H9 (cell line): ENCODE results near the gene PAIP2. TPM values are rescaled to one million over a fixed set of nuclear protein-coding genes. Genes with fewer than 3 reads are reported as not detected.

Source experiments
- DNase-seq: peaks from one replicate; pipeline ENCODE4 v3.0.0-alpha.2; 2017
- H2AFZ ChIP-seq: one replicate; pipeline ENCODE4 v1.6.1; 2013; ENCODE audit warnings: mild to moderate bottlenecking, low read length, control low read depth, moderate library complexity
- H2AK5ac ChIP-seq: 2 replicates; pipeline ENCODE4 v1.6.1; 2013; ENCODE audit warnings: low read length, control low read depth, mixed read lengths; ENCODE audit not compliant: insufficient read length
- H2BK120ac ChIP-seq: one replicate; pipeline ENCODE4 v1.6.1; 2013; ENCODE audit warnings: low read depth, mild to moderate bottlenecking, low read length, control low read depth, inconsistent platforms; ENCODE audit not compliant: poor library complexity, severe bottlenecking
- H2BK12ac ChIP-seq: 2 replicates; pipeline ENCODE4 v1.6.1; 2013; ENCODE audit warnings: low read length, control low read depth, mixed read lengths, low read depth; ENCODE audit not compliant: insufficient read length
- H2BK15ac ChIP-seq: 2 replicates; pipeline ENCODE4 v1.6.1; 2013; ENCODE audit warnings: low read depth, low read length, control low read depth
- H2BK20ac ChIP-seq: one replicate; pipeline ENCODE4 v1.6.1; 2013; ENCODE audit warnings: low read depth, mild to moderate bottlenecking, low read length, control low read depth, inconsistent platforms; ENCODE audit not compliant: poor library complexity, severe bottlenecking
- H2BK5ac ChIP-seq: 2 replicates; pipeline ENCODE4 v1.6.1; 2013; ENCODE audit warnings: low read length, control low read depth, mixed read lengths; ENCODE audit not compliant: insufficient read length
- H3K14ac ChIP-seq: 2 replicates; pipeline ENCODE4 v1.6.1; 2013; ENCODE audit warnings: low read length, control low read depth; ENCODE audit not compliant: insufficient read depth
- H3K18ac ChIP-seq: 2 replicates; pipeline ENCODE4 v1.6.1; 2013; ENCODE audit warnings: low read depth, mild to moderate bottlenecking, mixed read lengths, low read length, control low read depth; ENCODE audit not compliant: insufficient read length
- H3K23ac ChIP-seq: 2 replicates; pipeline ENCODE4 v1.6.1; 2013; ENCODE audit warnings: low read length, control low read depth, mixed read lengths, low read depth; ENCODE audit not compliant: insufficient read length
- H3K23me2 ChIP-seq: 2 replicates; pipeline ENCODE4 v1.6.1; 2013; ENCODE audit warnings: low read depth, mild to moderate bottlenecking, mixed read lengths, low read length, control low read depth; ENCODE audit not compliant: insufficient read length, poor library complexity, severe bottlenecking
- H3K27ac ChIP-seq: 2 replicates; pipeline ENCODE4 v1.5.1; 2013; ENCODE audit warnings: low read length, control low read depth, mixed read lengths, low read depth; ENCODE audit not compliant: insufficient read length
- H3K27me3 ChIP-seq: 2 replicates; pipeline ENCODE4 v1.6.1; 2013; ENCODE audit warnings: low read length, control low read depth, inconsistent platforms; ENCODE audit not compliant: insufficient read depth
- H3K4ac ChIP-seq: 2 replicates; pipeline ENCODE4 v1.6.1; 2013; ENCODE audit warnings: low read depth, mild to moderate bottlenecking, control low read depth, inconsistent platforms, low read length, moderate library complexity
- H3K4me1 ChIP-seq: 2 replicates; pipeline ENCODE4 v1.6.1; 2013; ENCODE audit warnings: low read length, control low read depth, inconsistent platforms; ENCODE audit not compliant: insufficient read depth
- H3K4me2 ChIP-seq: 2 replicates; pipeline ENCODE4 v1.6.1; 2013; ENCODE audit warnings: low read length, control low read depth, mixed read lengths; ENCODE audit not compliant: insufficient read length, insufficient read depth
- H3K56ac ChIP-seq: 2 replicates; pipeline ENCODE4 v1.6.1; 2013; ENCODE audit warnings: low read depth, mild to moderate bottlenecking, mixed read lengths, low read length, control low read depth; ENCODE audit not compliant: insufficient read length
- H3K79me1 ChIP-seq: 2 replicates; pipeline ENCODE4 v1.6.1; 2013; ENCODE audit warnings: low read depth, mild to moderate bottlenecking, moderate library complexity, low read length, control low read depth, inconsistent platforms; ENCODE audit not compliant: insufficient read depth, poor library complexity, severe bottlenecking
- H3K79me2 ChIP-seq: 2 replicates; pipeline ENCODE4 v1.6.1; 2013; ENCODE audit warnings: low read length, control low read depth, inconsistent platforms; ENCODE audit not compliant: insufficient read depth
- H3K9ac ChIP-seq: 2 replicates; pipeline ENCODE4 v1.6.1; 2013; ENCODE audit warnings: low read length, control low read depth, mixed read lengths; ENCODE audit not compliant: insufficient read length; ENCODE audit errors: extremely low read depth
- H3K9me3 ChIP-seq: one replicate; pipeline ENCODE4 v1.6.1; 2013; ENCODE audit warnings: low read depth, low read length, inconsistent platforms; ENCODE audit not compliant: control insufficient read depth
- H3T11ph ChIP-seq: one replicate; pipeline ENCODE4 v1.6.1; 2013; ENCODE audit warnings: mild to moderate bottlenecking, low read length, control low read depth, inconsistent platforms
- H4K20me1 ChIP-seq: one replicate; pipeline ENCODE4 v1.6.1; 2013; ENCODE audit not compliant: control insufficient read depth, insufficient read length, insufficient read depth
- H4K5ac ChIP-seq: 2 replicates; pipeline ENCODE4 v1.6.1; 2013; ENCODE audit warnings: low read depth, mild to moderate bottlenecking, mixed read lengths, low read length, control low read depth; ENCODE audit not compliant: insufficient read length
- H4K8ac ChIP-seq: replicated peaks from 2 replicates; pipeline ENCODE4 v1.6.1; 2013; ENCODE audit warnings: low read length, control low read depth, mixed read lengths, low read depth; ENCODE audit not compliant: insufficient read length
- H4K91ac ChIP-seq: 2 replicates; pipeline ENCODE4 v1.6.1; 2013; ENCODE audit warnings: low read depth, mild to moderate bottlenecking, moderate library complexity, mixed read lengths, low read length, control low read depth; ENCODE audit not compliant: insufficient read length
- H3K27ac Mint-ChIP-seq, 3 experiments: 2 replicates in 2 of 3; 3 replicates in 1 of 3; pipeline ENCODE4 v1.8.0; 2020 to 2021; ENCODE audit warnings: mixed read lengths in 3 of 3, mild to moderate bottlenecking in 1 of 3, moderate library complexity in 1 of 3
- H3K27me3 Mint-ChIP-seq: 2 replicates; pipeline ENCODE4 v1.8.0; 2021; ENCODE audit warnings: low read depth, mild to moderate bottlenecking, moderate library complexity, mixed read lengths
- H3K36me3 Mint-ChIP-seq, 3 experiments: 2 replicates in 2 of 3; 3 replicates in 1 of 3; pipeline ENCODE4 v1.8.0; 2020 to 2021; ENCODE audit warnings: low read depth in 3 of 3, mixed read lengths in 3 of 3; ENCODE audit not compliant: insufficient read depth in 1 of 3
- H3K4me1 Mint-ChIP-seq, 2 experiments: 2 replicates each; pipeline ENCODE4 v1.8.0; 2020; ENCODE audit warnings: mixed read lengths in 2 of 2
- H3K4me3 Mint-ChIP-seq, 2 experiments: 2 replicates in 1 of 2; 3 replicates in 1 of 2; pipeline ENCODE4 v1.8.0; 2020 to 2021; ENCODE audit warnings: mild to moderate bottlenecking in 2 of 2, mixed read lengths in 2 of 2, moderate library complexity in 1 of 2
- H3K9me3 Mint-ChIP-seq, 2 experiments: 2 replicates in 1 of 2; 3 replicates in 1 of 2; pipeline ENCODE4 v1.8.0; 2020; ENCODE audit warnings: mild to moderate bottlenecking in 2 of 2, mixed read lengths in 2 of 2, moderate library complexity in 1 of 2
- CTCF ChIP-seq: fragments of 200-600 bp; sonication (generic); conservative IDR thresholded peaks from 3 replicates; pipeline ENCODE4 v1.8.0; 2021; ENCODE audit warnings: antibody characterized with exemption, mild to moderate bottlenecking
- WGBS: extraction: QIAGEN DNeasy Blood & Tissue Kit; methylation state at CpG from one replicate; pipeline ENCODE4 v1.1.7; 2013; ENCODE audit warnings: missing lambda C conversion rate, low lambda C conversion rate, mixed read lengths; ENCODE audit not compliant: insufficient read length; ENCODE audit errors: extremely low coverage; 5-methylcytosine and 5-hydroxymethylcytosine counted together
- total RNA-seq: library from RNA; stranded (reverse); gene quantifications from 2 replicates; pipeline ENCODE4 v1.2.1, GENCODE V29; 2021

The PAIP2 gene
- total RNA-seq, 1 experiment from 2014 or later = 121 TPM

GRCh38 chr5:139299486-139299885 is 42.2 kb upstream of the PAIP2 start:
- peaks cover 96% of the 10 kb centered on the region for H3K79me2 ChIP-seq
- H4K8ac ChIP-seq = no peak overlapping the region
- H2BK12ac ChIP-seq = no peak overlapping the region
- Mint-ChIP-seq H3K4me1 (peaks cover 64 to 79% of the 10 kb centered on the region in 2 experiments), H3K36me3 (peaks cover 18 to 32% (median 32%) of the 10 kb centered on the region in 3 experiments), H3K27me3 (no peaks in the 10 kb centered on the region), H3K27ac (peak overlapping the region; percentile 3 to 56 (median 19); a peak in 6 of 7 replicates), H3K9me3 (peaks cover 3% of the 10 kb centered on the region in 2 experiments; a peak in 1 of 5 replicates), H3K4me3 (no peak overlapping the region; a peak in 1 of 5 replicates)
- no peak overlapping the region for H4K5ac ChIP-seq
- no peak overlapping the region for H3K27ac ChIP-seq
- no peak overlapping the region for H4K91ac ChIP-seq
- no peaks in the 10 kb centered on the region for H3K9me3 ChIP-seq
- no peak overlapping the region for H2BK5ac ChIP-seq
- H3K23me2 ChIP-seq = no peaks in the 10 kb centered on the region
- no peak overlapping the region for H3K9ac ChIP-seq
- H3K4ac ChIP-seq = no peak overlapping the region
- H3K4me2 ChIP-seq = no peak overlapping the region
- no CpG with 5 or more reads among the region's 4 CpGs for WGBS
- no peaks in the 10 kb centered on the region for H4K20me1 ChIP-seq
- H2BK120ac ChIP-seq = no peak overlapping the region
- no peak overlapping the region for H3K23ac ChIP-seq
- no peaks in the 10 kb centered on the region; the same call in 1 of the 2 replicates for H3K4me1 ChIP-seq
- H2BK15ac ChIP-seq = no peak overlapping the region
- no peak overlapping the region for H2AK5ac ChIP-seq
- no peak overlapping the region for H3K56ac ChIP-seq
- H3K27me3 ChIP-seq = no peaks in the 10 kb centered on the region
- DNase-seq = no peak
- no peak overlapping the region for H3K14ac ChIP-seq
- no peaks in the 10 kb centered on the region for H3K79me1 ChIP-seq
- TF ChIP-seq CTCF = no peak
- H2BK20ac ChIP-seq = no peak overlapping the region
- H2AFZ ChIP-seq = no peak overlapping the region
- no peak overlapping the region for H3K18ac ChIP-seq
- H3T11ph ChIP-seq = no peak overlapping the region
